Transverse colon (tissue), 4 donors: ENCODE measurements around the gene ACTR3. TPM values are rescaled to one million over a fixed set of nuclear protein-coding genes. Genes with fewer than 3 reads are reported as not detected.
"Not testable (repeated sequence)": the region's sequence is repeated elsewhere in the genome, so short reads cannot be mapped to it uniquely, and the experiment has no call there.

Experiments used
- DNase-seq: peaks from one replicate; pipeline ENCODE4 v3.0.0-alpha.2; 2019
- H3K27ac ChIP-seq, 4 donors: fragments of 200-600 bp; sonication (generic); 2 replicates each; pipeline ENCODE4 v1.5.1; 2016 to 2018; ENCODE audit warnings: inconsistent platforms in 4 of 4
- H3K27me3 ChIP-seq: fragments of 200-600 bp; sonication (generic); 2 replicates; pipeline ENCODE4 v1.5.1; 2017; ENCODE audit warnings: inconsistent platforms
- H3K36me3 ChIP-seq, 4 donors: fragments of 200-600 bp; sonication (generic); 2 replicates each; pipeline ENCODE4 v1.5.1; 2017 to 2019; ENCODE audit warnings: inconsistent platforms in 4 of 4
- H3K4me1 ChIP-seq, 4 donors: fragments of 200-600 bp; sonication (generic); 2 replicates each; pipeline ENCODE4 v1.5.1; 2017 to 2020; ENCODE audit warnings: inconsistent platforms in 4 of 4
- H3K4me3 ChIP-seq, 4 donors: fragments of 200-600 bp; sonication (generic); 1 replicate in 1 of 4; 2 replicates in 3 of 4; pipeline versions ENCODE4 v1.5.1 to v1.6.1; 2017 to 2019; ENCODE audit warnings: inconsistent platforms in 4 of 4
- H3K9me3 ChIP-seq, 2 donors: fragments of 200-600 bp; sonication (generic); 2 replicates each; pipeline ENCODE4 v1.5.1; 2017 to 2019; ENCODE audit warnings: inconsistent platforms in 2 of 2
- EP300 ChIP-seq: sonication (generic); formaldehyde crosslinking; IDR thresholded peaks from one replicate; pipeline ENCODE4 v1.6.1; 2017; ENCODE audit warnings: antibody characterized with exemption, low read depth
- POLR2A ChIP-seq: fragments of 450-650 bp; IDR thresholded peaks from one replicate; pipeline ENCODE4 v1.6.1; 2016; ENCODE audit warnings: antibody characterized with exemption, mild to moderate bottlenecking, moderate library complexity
- POLR2AphosphoS5 ChIP-seq, 3 donors: sonication (generic); formaldehyde crosslinking; IDR thresholded peaks; one replicate each; pipeline ENCODE4 v1.6.1; 2016; ENCODE audit warnings: antibody characterized with exemption in 3 of 3
- WGBS, 2 donors: methylation state at CpG; one replicate each; pipeline ENCODE4 v1.1.5; 2018; ENCODE audit warnings: low coverage in 1 of 2; 5-methylcytosine and 5-hydroxymethylcytosine counted together
- in situ Hi-C, 4 donors: fragments of 200-750 bp; cut with MboI; loops; one replicate each; pipeline versions ENCODE4 v1.15.0 to v1.15.1; 2017; ENCODE audit warnings: low sequenced_read_pairs in 3 of 4, low pct_ligation_motif_present in 1 of 4, low pct_unique_long_range_greater_than_20kb in 1 of 4
- intact Hi-C: fragments of 100-400 bp; cut with DNase I; formaldehyde crosslinking; loops from one replicate; pipeline ENCODE4 v1.15.1; 2023; ENCODE audit warnings: low total_unique reads
- total RNA-seq, 4 donors: library from RNA; depleted of rRNA; stranded (reverse); fragments of >200 nt; gene quantifications; one replicate each; pipeline ENCODE4 v1.1.0, GENCODE V29; 2016
- TF ChIP-seq, protein P1 (sequence below), 5 experiments: fragments of 200-600 bp in 3 of 5; fragments of 450-650 bp in 2 of 5; sonication (generic) in 3 of 5; IDR thresholded peaks; 1 replicate in 2 of 5; 2 replicates in 3 of 5; pipeline ENCODE4 v1.5.1; 2016 to 2017; ENCODE audit warnings: antibody characterized with exemption in 5 of 5, inconsistent platforms in 3 of 5, mild to moderate bottlenecking in 2 of 5, moderate library complexity in 1 of 5

Gene ACTR3
- 100 to 1,000 TPM in 2 of 4 donors, 10 to 100 TPM in 2; 68.8 to 143 (median 114) TPM for total RNA-seq

DNA sequence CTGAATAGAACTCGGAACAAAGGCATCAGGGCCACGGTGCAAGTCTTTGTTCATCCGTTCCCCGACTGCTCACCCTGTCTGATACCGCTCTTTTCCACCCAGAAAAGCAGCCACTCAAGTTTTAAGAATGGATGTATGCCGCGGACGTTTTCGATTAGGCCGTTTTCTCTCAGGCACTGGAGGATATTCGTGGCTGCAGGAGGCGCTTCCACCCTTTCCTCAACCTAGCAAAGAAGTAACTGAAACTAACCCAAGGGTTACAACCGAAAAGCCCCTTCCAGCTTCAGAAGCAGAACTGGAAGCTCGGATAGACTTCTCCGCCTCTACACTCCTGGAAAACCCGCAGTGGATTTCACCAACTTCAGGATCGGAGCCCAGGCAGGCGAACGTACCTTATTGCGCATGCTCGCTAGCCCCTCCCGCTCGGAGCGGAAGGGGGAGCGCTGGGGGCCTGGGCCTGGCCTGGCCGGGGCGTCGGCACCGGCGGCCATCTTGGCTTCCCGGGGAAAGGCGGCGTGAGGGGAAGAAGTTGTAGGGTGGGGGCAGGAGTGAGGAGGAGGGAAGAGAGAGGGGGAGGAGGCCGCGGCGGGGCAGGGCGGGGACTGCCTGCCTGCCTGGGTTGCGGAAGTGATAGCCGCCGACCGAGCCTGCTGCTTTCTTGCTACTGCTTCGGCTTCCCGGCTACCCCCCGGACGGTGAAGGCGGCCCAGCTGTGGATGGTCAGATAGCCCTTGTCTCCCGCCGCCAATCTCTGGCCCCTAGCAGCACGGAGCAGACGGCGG, at the start of gene ACTR3:
TSS of gene ACTR3 (plus strand) at position 619 of the 782 bp plus-strand sequence. CDS start 191 bp downstream, outside the sequence.
- Histone ChIP-seq H3K4me3 (peak within 1 kb of the TSS; percentile 71 to 96 (median 90)), H3K36me3 (no peaks in the 10 kb centered on the region), H3K27ac (peak within 1 kb of the TSS; percentile 96 to 99 (median 98)), H3K9me3 (no peaks in the 10 kb centered on the region), H3K4me1 (peaks cover 37 to 77% (median 51%) of the 10 kb centered on the region in 4 donors), H3K27me3 (no peaks in the 10 kb centered on the region)
- peak; percentile 99 for DNase-seq
- in situ Hi-C loops (loop anchor here in 2 of 4 donors (5.0 to 10.0 kb wide), 2 partner anchors 132 to 135 kb away; partner anchors contain the start of gene SLC35F5 (in 2 of the 2)), intact Hi-C loops (loop anchor here (5.0 kb wide), 1 partner anchor 132 kb away; the partner anchor contains the start of gene SLC35F5)
- TF ChIP-seq POLR2A = peak; percentile 90
- TF ChIP-seq, protein P1, sequence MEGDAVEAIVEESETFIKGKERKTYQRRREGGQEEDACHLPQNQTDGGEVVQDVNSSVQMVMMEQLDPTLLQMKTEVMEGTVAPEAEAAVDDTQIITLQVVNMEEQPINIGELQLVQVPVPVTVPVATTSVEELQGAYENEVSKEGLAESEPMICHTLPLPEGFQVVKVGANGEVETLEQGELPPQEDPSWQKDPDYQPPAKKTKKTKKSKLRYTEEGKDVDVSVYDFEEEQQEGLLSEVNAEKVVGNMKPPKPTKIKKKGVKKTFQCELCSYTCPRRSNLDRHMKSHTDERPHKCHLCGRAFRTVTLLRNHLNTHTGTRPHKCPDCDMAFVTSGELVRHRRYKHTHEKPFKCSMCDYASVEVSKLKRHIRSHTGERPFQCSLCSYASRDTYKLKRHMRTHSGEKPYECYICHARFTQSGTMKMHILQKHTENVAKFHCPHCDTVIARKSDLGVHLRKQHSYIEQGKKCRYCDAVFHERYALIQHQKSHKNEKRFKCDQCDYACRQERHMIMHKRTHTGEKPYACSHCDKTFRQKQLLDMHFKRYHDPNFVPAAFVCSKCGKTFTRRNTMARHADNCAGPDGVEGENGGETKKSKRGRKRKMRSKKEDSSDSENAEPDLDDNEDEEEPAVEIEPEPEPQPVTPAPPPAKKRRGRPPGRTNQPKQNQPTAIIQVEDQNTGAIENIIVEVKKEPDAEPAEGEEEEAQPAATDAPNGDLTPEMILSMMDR (IDR thresholded peaks at IDR 0.05) = no peak
- TF ChIP-seq EP300 = no peak
- peak; percentile 90 to 95 (median 94) for TF ChIP-seq POLR2AphosphoS5 (IDR thresholded peaks at IDR 0.05)
- WGBS, 2 donors = 0 to 1% methylated on average over 12 to 51 of the region's 51 CpGs

DNA sequence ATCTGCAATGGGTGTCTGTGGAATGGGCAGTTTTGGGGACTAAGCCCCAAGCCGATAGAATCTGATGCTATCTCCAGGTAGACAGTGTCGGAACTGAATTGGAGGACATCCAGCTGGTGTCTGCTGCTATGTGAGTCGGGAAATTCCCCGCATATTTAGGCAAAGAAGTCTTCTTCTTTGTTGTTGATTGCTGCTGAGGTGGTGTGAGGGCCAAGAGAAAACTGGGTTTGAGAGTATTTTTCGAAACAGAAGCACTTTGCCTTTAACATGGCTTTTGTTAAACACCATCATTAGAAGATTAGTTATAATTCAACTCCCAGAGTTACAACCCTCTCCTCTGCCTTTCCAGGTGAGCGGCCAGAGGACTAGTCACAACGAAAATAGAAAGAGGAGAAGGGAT, 49.4 kb upstream of the ACTR3 start:
- no peaks in the 10 kb centered on the region for H3K4me1 ChIP-seq
- no peak overlapping the region for H3K4me3 ChIP-seq
- TF ChIP-seq EP300 = no peak
- no peak for TF ChIP-seq POLR2A
- TF ChIP-seq POLR2AphosphoS5 (IDR thresholded peaks at IDR 0.05) = no peak
- TF ChIP-seq, protein P1 (IDR thresholded peaks at IDR 0.05) = no peak
- no peaks in the 10 kb centered on the region for H3K36me3 ChIP-seq
- no peak overlapping the region for H3K27ac ChIP-seq
- intact Hi-C loops = no loop called here
- in situ Hi-C loops = no loop called here
- H3K27me3 ChIP-seq = no peaks in the 10 kb centered on the region
- H3K9me3 ChIP-seq = no peaks in the 10 kb centered on the region
- no peak for DNase-seq
- WGBS, 2 donors = 90 to 93% methylated on average over 6 to 7 of the region's 7 CpGs

DNA sequence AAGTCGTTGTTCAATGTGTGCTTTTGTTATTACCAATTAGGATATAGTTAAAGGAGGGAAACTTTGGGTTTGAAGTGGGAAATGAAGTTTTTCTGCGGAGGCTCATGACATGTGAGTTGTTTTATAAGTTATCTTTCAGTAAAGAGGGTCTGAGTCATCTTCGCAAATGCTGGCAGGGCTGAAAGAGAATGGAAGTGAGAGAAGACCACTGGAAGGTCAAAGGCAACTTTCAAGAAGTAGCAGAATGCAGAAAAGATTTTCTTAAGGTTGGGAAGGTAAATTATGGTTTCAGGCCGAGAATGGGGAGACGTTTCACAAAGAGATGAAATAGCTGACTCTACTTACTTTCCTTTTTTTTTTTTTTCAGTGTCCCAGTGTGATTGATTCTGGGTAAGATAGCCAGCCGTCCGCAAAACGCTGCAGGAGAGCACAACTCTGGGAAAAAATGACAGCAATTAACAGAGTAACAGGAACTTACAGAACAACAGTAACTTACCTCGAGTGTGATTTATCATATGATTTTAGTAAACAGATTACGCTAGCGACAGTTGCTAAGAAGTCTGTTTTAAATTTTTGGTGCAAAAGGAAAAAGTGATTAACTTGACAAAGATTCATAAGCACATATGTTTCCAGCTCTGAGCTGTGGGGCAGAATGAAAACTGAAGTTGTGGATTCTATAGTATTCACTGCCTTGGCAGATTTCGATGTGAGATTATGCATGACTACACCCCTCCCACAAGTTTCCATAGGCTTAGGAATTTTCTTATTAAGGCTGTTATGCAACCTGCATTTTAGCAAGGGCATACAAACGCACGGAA, 46.8 kb upstream of the ACTR3 start:
- no peak overlapping the region for H3K4me3 ChIP-seq
- no peaks in the 10 kb centered on the region for H3K36me3 ChIP-seq
- WGBS, 2 donors = 74 to 84% methylated on average over 12 to 14 of the region's 14 CpGs
- no peaks in the 10 kb centered on the region for H3K27me3 ChIP-seq
- in situ Hi-C loops = no loop called here
- H3K9me3 ChIP-seq = no peaks in the 10 kb centered on the region
- H3K27ac ChIP-seq = no peak overlapping the region
- no peak for DNase-seq
- H3K4me1 ChIP-seq = no peaks in the 10 kb centered on the region
- TF ChIP-seq EP300 (no peak), POLR2A (no peak), POLR2AphosphoS5 (IDR thresholded peaks at IDR 0.05) (no peak)
- TF ChIP-seq, protein P1 (IDR thresholded peaks at IDR 0.05) = no peak
- intact Hi-C loops = no loop called here

DNA sequence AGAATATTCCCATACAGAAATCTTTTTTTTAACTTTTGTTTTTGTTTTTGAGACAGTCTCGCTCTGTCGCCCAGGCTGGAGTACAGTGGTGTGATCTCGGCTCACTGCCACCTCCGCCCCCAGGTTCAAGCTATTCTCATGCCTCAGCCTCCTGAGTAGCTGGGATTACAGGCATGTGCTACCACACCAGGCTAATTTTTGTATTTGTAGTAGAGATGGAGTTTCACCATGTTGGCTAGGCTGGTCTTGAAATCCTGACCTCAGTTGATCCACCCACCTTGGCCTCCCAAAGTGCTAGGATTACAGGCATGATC, 46.2 kb upstream of the ACTR3 start:
- H3K4me3 ChIP-seq, H3K36me3 ChIP-seq, H3K27ac ChIP-seq, H3K27me3 ChIP-seq, in situ Hi-C loops, DNase-seq, H3K9me3 ChIP-seq, H3K4me1 ChIP-seq, intact Hi-C loops: not testable (repeated sequence)
- 96 to 98% methylated on average over 4 of the region's 4 CpGs for WGBS, 2 donors
